ENCODE data around the gene P4HA2.

The P4HA2 gene

DNA sequence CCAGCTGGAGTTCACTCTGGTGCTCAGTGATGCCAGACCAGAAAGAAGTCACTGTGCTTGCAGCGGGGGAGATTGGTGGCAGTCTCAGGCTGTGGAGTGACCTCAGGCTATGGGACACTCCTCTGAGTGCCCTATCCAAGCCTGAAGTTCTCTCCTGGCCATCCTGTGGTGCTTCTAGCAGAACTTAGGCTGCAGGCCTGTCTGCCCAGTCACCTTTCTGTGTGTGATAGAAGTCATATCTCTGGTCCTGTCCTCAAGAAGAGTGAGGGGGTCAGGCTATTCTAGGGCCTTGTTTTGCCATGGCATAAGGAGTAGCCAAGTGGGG is 39.1 kb upstream of the P4HA2 start:
- TF ChIP-seq SIN3A (IDR thresholded peaks at IDR 0.05; ENCODE audit: borderline replicate concordance, insufficient read depth, low read length) (no peak), FOXP2 (optimal IDR thresholded peaks at IDR 0.05; ENCODE audit: borderline replicate concordance, extremely low read depth, extremely low read length, insufficient read depth) (no peak), TAF1 (IDR thresholded peaks at IDR 0.05; ENCODE audit: borderline replicate concordance, insufficient read depth, low read length) (no peak), POLR2AphosphoS5 (IDR thresholded peaks at IDR 0.05; ENCODE audit: low read depth, low read length) (no peak)
- TF ChIP-seq, protein P1, sequence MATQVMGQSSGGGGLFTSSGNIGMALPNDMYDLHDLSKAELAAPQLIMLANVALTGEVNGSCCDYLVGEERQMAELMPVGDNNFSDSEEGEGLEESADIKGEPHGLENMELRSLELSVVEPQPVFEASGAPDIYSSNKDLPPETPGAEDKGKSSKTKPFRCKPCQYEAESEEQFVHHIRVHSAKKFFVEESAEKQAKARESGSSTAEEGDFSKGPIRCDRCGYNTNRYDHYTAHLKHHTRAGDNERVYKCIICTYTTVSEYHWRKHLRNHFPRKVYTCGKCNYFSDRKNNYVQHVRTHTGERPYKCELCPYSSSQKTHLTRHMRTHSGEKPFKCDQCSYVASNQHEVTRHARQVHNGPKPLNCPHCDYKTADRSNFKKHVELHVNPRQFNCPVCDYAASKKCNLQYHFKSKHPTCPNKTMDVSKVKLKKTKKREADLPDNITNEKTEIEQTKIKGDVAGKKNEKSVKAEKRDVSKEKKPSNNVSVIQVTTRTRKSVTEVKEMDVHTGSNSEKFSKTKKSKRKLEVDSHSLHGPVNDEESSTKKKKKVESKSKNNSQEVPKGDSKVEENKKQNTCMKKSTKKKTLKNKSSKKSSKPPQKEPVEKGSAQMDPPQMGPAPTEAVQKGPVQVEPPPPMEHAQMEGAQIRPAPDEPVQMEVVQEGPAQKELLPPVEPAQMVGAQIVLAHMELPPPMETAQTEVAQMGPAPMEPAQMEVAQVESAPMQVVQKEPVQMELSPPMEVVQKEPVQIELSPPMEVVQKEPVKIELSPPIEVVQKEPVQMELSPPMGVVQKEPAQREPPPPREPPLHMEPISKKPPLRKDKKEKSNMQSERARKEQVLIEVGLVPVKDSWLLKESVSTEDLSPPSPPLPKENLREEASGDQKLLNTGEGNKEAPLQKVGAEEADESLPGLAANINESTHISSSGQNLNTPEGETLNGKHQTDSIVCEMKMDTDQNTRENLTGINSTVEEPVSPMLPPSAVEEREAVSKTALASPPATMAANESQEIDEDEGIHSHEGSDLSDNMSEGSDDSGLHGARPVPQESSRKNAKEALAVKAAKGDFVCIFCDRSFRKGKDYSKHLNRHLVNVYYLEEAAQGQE (IDR thresholded peaks at IDR 0.05; ENCODE audit: insufficient read depth in 1 of 2, low read depth in 2 of 2, low read length in 2 of 2), result no peak

DNA sequence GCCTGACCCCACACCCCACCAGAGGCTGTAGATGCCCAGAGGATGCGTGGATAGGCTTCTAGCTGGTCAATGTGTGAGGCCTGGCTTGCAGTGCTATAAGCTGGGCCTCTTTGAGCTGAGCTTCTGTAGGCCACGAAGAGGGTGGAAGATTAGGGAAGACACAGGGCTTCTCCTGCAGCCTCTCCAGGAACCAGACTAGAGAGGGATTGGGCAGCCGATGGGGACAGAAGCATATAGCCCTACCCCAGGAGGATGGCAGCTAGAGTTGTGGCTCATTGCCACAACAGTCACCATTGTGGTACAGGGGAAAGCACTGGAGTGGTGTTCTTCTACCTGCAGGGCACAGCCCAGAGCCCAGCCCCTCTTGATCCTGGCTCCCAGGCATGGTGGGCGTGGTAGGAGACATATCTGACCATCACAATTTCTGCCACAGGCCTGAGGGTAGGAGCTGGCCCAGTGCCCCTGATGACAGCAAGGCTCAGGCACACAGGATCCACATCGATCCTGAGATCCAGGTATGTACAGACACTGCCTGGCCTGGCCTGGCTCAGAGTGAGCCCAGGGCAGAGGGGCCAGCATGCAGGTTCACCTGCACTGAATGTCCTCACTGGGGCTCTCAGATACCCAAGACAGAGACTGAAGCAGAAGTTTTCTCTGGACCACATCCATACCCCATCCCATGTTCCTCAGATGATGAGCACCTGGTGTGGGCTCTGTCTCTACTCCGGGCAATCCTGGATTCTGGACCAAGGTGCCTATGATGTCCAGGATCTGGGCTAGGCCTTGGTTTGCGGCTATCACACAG is 38.6 kb upstream of the P4HA2 start:
- TF ChIP-seq SIN3A (IDR thresholded peaks at IDR 0.05; ENCODE audit: borderline replicate concordance, insufficient read depth, low read length), result no peak
- no peak for TF ChIP-seq POLR2AphosphoS5 (IDR thresholded peaks at IDR 0.05; ENCODE audit: low read depth, low read length)
- TF ChIP-seq FOXP2 (optimal IDR thresholded peaks at IDR 0.05; ENCODE audit: borderline replicate concordance, extremely low read depth, extremely low read length, insufficient read depth), result no peak
- TF ChIP-seq TAF1 (IDR thresholded peaks at IDR 0.05; ENCODE audit: borderline replicate concordance, insufficient read depth, low read length), result no peak
- TF ChIP-seq, protein P1 (IDR thresholded peaks at IDR 0.05; ENCODE audit: insufficient read depth in 1 of 2, low read depth in 2 of 2, low read length in 2 of 2), result no peak

DNA sequence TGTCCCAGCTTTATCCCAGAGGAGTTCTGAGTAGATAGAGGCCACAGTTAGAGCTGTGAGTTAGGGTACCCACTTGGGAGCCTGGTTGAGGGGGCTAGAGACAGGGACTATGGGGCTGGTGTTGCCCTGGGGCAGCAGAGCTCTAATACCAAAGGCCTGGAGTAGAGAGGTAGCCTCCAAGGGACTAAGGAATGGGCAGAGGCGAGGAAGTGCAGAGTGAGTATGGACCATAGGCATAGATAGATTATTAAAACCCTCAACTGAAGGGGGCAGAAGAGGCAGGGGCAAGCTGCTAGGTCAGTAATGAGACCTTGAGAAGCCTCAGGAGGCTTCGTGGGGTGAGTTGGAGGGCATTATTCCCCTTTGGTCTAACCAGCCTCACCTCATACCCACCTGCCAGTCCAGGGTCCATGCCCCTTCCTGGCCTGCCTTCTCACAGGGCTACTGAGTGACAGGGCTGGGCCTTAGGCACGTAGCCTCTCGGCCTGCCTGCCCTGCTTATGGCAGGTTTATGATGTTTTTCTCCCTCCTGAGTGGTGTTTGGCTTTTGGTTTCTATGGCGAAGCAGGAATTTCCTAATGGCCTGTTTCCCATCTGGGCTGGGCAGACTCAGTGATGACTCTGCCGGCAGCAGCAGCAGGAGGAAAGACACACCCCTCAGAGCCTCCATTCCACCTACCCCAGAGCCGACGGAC is 37.8 kb upstream of the P4HA2 start:
- TF ChIP-seq SIN3A (IDR thresholded peaks at IDR 0.05; ENCODE audit: borderline replicate concordance, insufficient read depth, low read length) (no peak), POLR2AphosphoS5 (IDR thresholded peaks at IDR 0.05; ENCODE audit: low read depth, low read length) (no peak), FOXP2 (optimal IDR thresholded peaks at IDR 0.05; ENCODE audit: borderline replicate concordance, extremely low read depth, extremely low read length, insufficient read depth) (no peak), TAF1 (IDR thresholded peaks at IDR 0.05; ENCODE audit: borderline replicate concordance, insufficient read depth, low read length) (no peak)
- TF ChIP-seq, protein P1 (IDR thresholded peaks at IDR 0.05; ENCODE audit: insufficient read depth in 1 of 2, low read depth in 2 of 2, low read length in 2 of 2), result no peak

DNA sequence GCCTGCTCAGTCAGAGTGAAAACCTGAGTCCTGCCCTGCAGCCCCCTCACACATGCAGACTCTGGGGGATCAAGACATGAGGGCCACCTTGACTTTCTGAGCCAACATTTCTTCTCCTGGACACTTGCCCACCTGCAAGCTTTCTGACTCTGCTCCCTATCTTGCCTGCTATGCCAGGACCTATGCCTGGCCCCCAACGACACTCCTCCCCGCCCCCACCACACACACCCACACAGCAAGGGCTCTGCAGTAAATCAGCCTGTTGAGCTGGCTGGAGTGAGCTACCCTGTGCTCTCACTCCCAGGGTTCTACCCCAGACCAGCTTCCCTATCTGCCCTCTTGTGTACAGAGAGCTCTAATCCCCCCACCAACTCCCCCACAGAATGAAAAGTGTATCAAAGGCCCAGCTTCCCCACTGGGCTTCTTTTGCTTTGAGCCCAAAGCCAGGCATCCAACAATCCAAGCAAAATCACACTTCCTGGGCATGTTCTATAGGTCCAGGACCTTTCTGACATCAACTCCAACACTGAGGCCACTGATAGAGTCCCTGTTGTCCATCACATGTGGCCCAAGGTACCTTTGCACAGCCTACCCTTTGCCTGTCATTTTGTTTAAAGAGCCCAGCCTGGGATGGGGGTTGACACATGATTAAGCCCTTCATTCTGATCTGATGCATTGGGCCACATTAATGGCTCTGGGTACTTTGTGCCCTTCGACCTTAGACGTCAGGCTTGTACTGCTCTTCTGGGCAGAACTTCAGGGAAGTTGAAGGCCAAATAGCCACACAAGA is 37.1 kb upstream of the P4HA2 start:
- TF ChIP-seq TAF1 (IDR thresholded peaks at IDR 0.05; ENCODE audit: borderline replicate concordance, insufficient read depth, low read length) (no peak), FOXP2 (optimal IDR thresholded peaks at IDR 0.05; ENCODE audit: borderline replicate concordance, extremely low read depth, extremely low read length, insufficient read depth) (no peak), POLR2AphosphoS5 (IDR thresholded peaks at IDR 0.05; ENCODE audit: low read depth, low read length) (no peak), SIN3A (IDR thresholded peaks at IDR 0.05; ENCODE audit: borderline replicate concordance, insufficient read depth, low read length) (no peak)
- TF ChIP-seq, protein P1 (IDR thresholded peaks at IDR 0.05; ENCODE audit: insufficient read depth in 1 of 2, low read depth in 2 of 2, low read length in 2 of 2), result no peak
